Liver (tissue), 3 donors: ENCODE results near the gene SMIM28.

Source experiments
- EGR1 ChIP-seq, 2 donors: IDR thresholded peaks; 2 replicates each; pipeline ENCODE4 v1.6.1; 2016 to 2018; ENCODE audit warnings: antibody characterized with exemption in 2 of 2, low read depth in 2 of 2
- GABPA ChIP-seq, 2 donors: IDR thresholded peaks in 1 of 2; conservative IDR thresholded peaks in 1 of 2; 2 replicates each; pipeline ENCODE4 v1.6.1; 2016; ENCODE audit warnings: antibody characterized with exemption in 2 of 2, mild to moderate bottlenecking in 1 of 2, moderate library complexity in 1 of 2
- HNF4A ChIP-seq, 2 donors: conservative IDR thresholded peaks; 2 replicates each; pipeline ENCODE4 v1.6.1; 2016; ENCODE audit warnings: antibody characterized with exemption in 2 of 2, mild to moderate bottlenecking in 2 of 2
- JUND ChIP-seq, 2 donors: IDR thresholded peaks; 2 replicates each; pipeline ENCODE4 v1.6.1; 2016; ENCODE audit warnings: antibody characterized with exemption in 2 of 2
- MAX ChIP-seq: IDR thresholded peaks from 2 replicates; pipeline ENCODE4 v1.6.1; 2016; ENCODE audit warnings: antibody characterized with exemption
- RAD21 ChIP-seq, 2 donors: IDR thresholded peaks; 2 replicates each; pipeline ENCODE4 v1.6.1; 2016; ENCODE audit warnings: antibody characterized with exemption in 2 of 2, mild to moderate bottlenecking in 2 of 2
- SP1 ChIP-seq: IDR thresholded peaks from 2 replicates; pipeline ENCODE4 v1.6.1; 2018; ENCODE audit warnings: antibody characterized with exemption, mild to moderate bottlenecking
- YY1 ChIP-seq: IDR thresholded peaks from 2 replicates; pipeline ENCODE4 v1.6.1; 2016; ENCODE audit warnings: antibody characterized with exemption, mild to moderate bottlenecking
- TF ChIP-seq, protein P1 (sequence below): IDR thresholded peaks from 2 replicates; pipeline ENCODE4 v1.6.1; 2016; ENCODE audit warnings: antibody characterized with exemption
- TF ChIP-seq, protein P2 (sequence below): fragments of 150-350 bp; IDR thresholded peaks from 2 replicates; pipeline ENCODE4 v1.5.1; 2017; ENCODE audit warnings: improper control_type of control experiment, low read depth, low read length; ENCODE audit not compliant: missing input control
- TF ChIP-seq, protein P3 (sequence below): IDR thresholded peaks from 2 replicates; pipeline ENCODE4 v1.6.1; 2016; ENCODE audit warnings: antibody characterized with exemption, mild to moderate bottlenecking
- donor health status: healthy.
- donor health status: healthy.

- TF ChIP-seq, protein P1, sequence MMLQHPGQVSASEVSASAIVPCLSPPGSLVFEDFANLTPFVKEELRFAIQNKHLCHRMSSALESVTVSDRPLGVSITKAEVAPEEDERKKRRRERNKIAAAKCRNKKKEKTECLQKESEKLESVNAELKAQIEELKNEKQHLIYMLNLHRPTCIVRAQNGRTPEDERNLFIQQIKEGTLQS = no peak
- TF ChIP-seq, protein P2, sequence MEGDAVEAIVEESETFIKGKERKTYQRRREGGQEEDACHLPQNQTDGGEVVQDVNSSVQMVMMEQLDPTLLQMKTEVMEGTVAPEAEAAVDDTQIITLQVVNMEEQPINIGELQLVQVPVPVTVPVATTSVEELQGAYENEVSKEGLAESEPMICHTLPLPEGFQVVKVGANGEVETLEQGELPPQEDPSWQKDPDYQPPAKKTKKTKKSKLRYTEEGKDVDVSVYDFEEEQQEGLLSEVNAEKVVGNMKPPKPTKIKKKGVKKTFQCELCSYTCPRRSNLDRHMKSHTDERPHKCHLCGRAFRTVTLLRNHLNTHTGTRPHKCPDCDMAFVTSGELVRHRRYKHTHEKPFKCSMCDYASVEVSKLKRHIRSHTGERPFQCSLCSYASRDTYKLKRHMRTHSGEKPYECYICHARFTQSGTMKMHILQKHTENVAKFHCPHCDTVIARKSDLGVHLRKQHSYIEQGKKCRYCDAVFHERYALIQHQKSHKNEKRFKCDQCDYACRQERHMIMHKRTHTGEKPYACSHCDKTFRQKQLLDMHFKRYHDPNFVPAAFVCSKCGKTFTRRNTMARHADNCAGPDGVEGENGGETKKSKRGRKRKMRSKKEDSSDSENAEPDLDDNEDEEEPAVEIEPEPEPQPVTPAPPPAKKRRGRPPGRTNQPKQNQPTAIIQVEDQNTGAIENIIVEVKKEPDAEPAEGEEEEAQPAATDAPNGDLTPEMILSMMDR = no peak
- TF ChIP-seq RAD21 (IDR thresholded peaks at IDR 0.05) = no peak
- no peak for TF ChIP-seq GABPA (IDR thresholded peaks at IDR 0.05 in 1 of 2, conservative IDR thresholded peaks at IDR 0.05 in 1 of 2)
- TF ChIP-seq MAX = no peak
- TF ChIP-seq SP1 = no peak
- TF ChIP-seq HNF4A (conservative IDR thresholded peaks at IDR 0.05) = no peak
- TF ChIP-seq, protein P3, sequence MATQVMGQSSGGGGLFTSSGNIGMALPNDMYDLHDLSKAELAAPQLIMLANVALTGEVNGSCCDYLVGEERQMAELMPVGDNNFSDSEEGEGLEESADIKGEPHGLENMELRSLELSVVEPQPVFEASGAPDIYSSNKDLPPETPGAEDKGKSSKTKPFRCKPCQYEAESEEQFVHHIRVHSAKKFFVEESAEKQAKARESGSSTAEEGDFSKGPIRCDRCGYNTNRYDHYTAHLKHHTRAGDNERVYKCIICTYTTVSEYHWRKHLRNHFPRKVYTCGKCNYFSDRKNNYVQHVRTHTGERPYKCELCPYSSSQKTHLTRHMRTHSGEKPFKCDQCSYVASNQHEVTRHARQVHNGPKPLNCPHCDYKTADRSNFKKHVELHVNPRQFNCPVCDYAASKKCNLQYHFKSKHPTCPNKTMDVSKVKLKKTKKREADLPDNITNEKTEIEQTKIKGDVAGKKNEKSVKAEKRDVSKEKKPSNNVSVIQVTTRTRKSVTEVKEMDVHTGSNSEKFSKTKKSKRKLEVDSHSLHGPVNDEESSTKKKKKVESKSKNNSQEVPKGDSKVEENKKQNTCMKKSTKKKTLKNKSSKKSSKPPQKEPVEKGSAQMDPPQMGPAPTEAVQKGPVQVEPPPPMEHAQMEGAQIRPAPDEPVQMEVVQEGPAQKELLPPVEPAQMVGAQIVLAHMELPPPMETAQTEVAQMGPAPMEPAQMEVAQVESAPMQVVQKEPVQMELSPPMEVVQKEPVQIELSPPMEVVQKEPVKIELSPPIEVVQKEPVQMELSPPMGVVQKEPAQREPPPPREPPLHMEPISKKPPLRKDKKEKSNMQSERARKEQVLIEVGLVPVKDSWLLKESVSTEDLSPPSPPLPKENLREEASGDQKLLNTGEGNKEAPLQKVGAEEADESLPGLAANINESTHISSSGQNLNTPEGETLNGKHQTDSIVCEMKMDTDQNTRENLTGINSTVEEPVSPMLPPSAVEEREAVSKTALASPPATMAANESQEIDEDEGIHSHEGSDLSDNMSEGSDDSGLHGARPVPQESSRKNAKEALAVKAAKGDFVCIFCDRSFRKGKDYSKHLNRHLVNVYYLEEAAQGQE = no peak
- TF ChIP-seq EGR1 (IDR thresholded peaks at IDR 0.05; ENCODE audit: low read depth in 2 of 2) = no peak
- no peak for TF ChIP-seq JUND (IDR thresholded peaks at IDR 0.05)
- no peak for TF ChIP-seq YY1
Measured at GRCh38 chr6:138345565-138346285, 32.0 kb upstream of the SMIM28 start.
